Right atrium auricular region (tissue), 2 donors: ENCODE data around the gene C16orf92. TPM values are rescaled to one million over a fixed set of nuclear protein-coding genes. Genes with fewer than 3 reads are reported as not detected.

Source experiments
- DNase-seq: peaks from one replicate; pipeline ENCODE4 v3.0.0-alpha.2; 2019; ENCODE audit warnings: low spot score
- H3K27ac ChIP-seq, 2 donors: fragments of 200-600 bp; sonication (generic); 1 replicate in 1 of 2; 2 replicates in 1 of 2; pipeline ENCODE4 v1.5.1; 2016 to 2019
- H3K27me3 ChIP-seq, 2 donors: fragments of 200-600 bp; sonication (generic); one replicate each; pipeline versions ENCODE4 v1.5.1 to v1.6.0; 2017 to 2019
- H3K36me3 ChIP-seq: fragments of 200-600 bp; sonication (generic); one replicate; pipeline ENCODE4 v1.5.1; 2016
- H3K4me1 ChIP-seq, 2 donors: fragments of 200-600 bp; sonication (generic); one replicate each; pipeline versions ENCODE4 v1.5.1 to v1.6.0; 2017 to 2019
- H3K4me3 ChIP-seq, 2 donors: fragments of 200-600 bp; sonication (generic); 1 replicate in 1 of 2; 2 replicates in 1 of 2; pipeline ENCODE4 v1.5.1; 2017 to 2019; ENCODE audit warnings: mild to moderate bottlenecking in 1 of 2, moderate library complexity in 1 of 2
- H3K9me3 ChIP-seq, 2 donors: fragments of 200-600 bp; sonication (generic); one replicate each; pipeline ENCODE4 v1.5.1; 2019
- total RNA-seq, 2 donors: library from RNA; depleted of rRNA; stranded (reverse); fragments of >200 nt; gene quantifications; one replicate each; pipeline ENCODE4 v1.1.0, GENCODE V29; 2016
- TF ChIP-seq, protein P1 (sequence below), 2 donors: fragments of 200-600 bp; sonication (generic); IDR thresholded peaks; one replicate each; pipeline ENCODE4 v1.5.1; 2019; ENCODE audit warnings: antibody characterized with exemption in 2 of 2

Gene C16orf92
- total RNA-seq, 2 donors from 2014 or later: not detected

DNA sequence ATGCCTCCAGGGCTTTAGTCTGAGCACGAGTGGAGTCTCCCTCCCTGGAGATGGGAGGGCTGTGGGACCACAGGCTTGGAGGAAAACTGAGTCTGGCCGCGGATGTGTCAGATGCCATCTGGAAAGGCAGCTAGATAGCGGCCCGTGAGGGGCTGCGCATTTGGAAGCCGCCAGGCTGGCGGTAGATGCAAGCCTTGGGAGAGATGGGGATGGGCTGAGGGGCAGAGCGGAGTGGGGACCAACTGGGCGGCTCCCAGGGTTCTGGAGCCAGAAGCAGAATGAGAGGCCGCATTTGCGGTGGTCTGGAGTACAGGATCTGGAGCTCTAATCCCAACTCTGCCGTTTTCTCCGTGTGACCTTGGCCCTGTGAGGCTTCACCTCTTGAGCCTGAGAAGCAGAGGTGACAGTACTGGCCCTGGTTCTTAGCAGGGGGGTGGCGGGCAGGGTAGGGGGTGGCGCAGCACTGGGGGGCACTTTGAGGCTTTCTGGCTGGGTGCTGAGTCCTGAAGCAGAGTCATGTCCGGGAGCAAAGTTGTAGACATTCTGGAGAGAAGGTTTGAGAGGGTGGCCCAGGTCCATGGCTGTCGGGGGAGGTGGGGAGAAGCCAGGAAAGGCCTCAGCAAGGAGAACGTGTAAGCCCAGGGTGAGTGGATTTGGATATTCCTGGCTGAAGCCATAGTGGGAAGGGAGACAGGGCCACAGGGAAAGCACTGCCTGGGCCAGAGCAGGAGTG lies 20.2 kb upstream of the C16orf92 start:
- TF ChIP-seq, protein P1, sequence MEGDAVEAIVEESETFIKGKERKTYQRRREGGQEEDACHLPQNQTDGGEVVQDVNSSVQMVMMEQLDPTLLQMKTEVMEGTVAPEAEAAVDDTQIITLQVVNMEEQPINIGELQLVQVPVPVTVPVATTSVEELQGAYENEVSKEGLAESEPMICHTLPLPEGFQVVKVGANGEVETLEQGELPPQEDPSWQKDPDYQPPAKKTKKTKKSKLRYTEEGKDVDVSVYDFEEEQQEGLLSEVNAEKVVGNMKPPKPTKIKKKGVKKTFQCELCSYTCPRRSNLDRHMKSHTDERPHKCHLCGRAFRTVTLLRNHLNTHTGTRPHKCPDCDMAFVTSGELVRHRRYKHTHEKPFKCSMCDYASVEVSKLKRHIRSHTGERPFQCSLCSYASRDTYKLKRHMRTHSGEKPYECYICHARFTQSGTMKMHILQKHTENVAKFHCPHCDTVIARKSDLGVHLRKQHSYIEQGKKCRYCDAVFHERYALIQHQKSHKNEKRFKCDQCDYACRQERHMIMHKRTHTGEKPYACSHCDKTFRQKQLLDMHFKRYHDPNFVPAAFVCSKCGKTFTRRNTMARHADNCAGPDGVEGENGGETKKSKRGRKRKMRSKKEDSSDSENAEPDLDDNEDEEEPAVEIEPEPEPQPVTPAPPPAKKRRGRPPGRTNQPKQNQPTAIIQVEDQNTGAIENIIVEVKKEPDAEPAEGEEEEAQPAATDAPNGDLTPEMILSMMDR (IDR thresholded peaks at IDR 0.05): no peak
- no peaks in the 10 kb centered on the region for H3K27me3 ChIP-seq
- no peaks in the 10 kb centered on the region for H3K36me3 ChIP-seq
- no peak for DNase-seq
- H3K4me1 ChIP-seq: peaks cover 0 to 5% of the 10 kb centered on the region in 2 donors
- no peak overlapping the region for H3K4me3 ChIP-seq
- H3K9me3 ChIP-seq: no peaks in the 10 kb centered on the region
- no peak overlapping the region for H3K27ac ChIP-seq

DNA sequence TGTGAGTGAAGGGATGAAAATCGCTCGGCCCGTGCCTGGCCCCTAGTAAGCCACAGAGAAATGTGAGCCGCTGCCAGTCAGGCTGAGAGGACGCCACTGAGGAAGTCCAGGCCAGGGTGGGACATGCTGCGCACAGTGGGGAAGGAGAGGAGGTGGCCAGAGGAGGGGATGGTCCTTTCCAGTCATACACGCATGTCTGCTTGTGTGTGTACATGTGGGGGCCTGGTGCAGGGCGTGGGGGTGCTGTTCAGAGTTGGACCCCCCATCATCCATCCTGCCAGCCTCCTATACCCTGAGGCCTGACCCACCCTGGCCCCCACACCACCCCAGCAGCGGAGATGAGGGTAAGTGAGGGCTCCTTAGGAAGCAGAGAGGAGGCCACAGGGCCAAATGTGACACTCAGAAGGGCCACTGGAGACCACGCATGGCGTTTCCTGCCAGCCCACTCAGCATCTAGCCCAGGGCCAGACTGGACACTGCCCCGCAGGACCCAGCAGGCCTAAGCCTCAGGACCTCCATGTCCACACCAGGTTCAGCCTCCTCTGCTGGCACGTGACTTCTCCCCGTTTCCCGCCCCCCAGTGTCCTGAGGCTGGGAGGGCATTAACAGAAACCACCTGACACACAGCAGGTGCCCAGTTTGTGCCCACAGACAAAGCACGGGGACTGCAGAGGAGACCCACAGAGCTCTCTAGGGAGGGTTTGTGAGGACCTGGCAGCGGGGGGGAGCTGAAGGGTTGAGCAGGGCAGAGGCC lies 19.2 kb upstream of the C16orf92 start:
- Histone ChIP-seq H3K9me3 (no peaks in the 10 kb centered on the region), H3K27ac (no peak overlapping the region), H3K27me3 (no peaks in the 10 kb centered on the region), H3K4me1 (peaks cover 0 to 5% of the 10 kb centered on the region in 2 donors), H3K4me3 (no peak overlapping the region), H3K36me3 (no peaks in the 10 kb centered on the region)
- no peak for DNase-seq
- TF ChIP-seq, protein P1 (IDR thresholded peaks at IDR 0.05): no peak

DNA sequence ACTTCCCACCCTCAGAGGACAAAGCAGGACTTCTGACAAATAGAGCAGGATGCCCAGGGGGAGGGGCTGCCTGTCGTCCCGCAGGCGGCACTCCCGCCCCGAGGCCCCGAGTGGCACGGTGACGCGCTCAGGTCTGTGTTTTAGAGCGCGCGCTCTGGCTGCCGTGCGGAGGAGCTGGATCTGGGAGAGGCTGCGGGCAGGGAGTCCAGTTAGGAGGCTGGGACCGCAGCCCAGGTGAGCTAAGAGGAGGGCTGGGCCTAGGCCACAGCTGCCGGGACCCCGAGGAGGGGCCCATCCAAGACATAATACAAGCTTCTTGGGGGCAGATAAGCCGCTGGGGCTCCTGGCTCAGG lies 18.6 kb upstream of the C16orf92 start:
- Histone ChIP-seq H3K4me3 (no peak overlapping the region), H3K27me3 (peaks cover 0 to 3% of the 10 kb centered on the region in 2 donors), H3K36me3 (no peaks in the 10 kb centered on the region), H3K4me1 (peaks cover 0 to 5% of the 10 kb centered on the region in 2 donors), H3K9me3 (no peaks in the 10 kb centered on the region), H3K27ac (no peak overlapping the region)
- DNase-seq: no peak
- TF ChIP-seq, protein P1 (IDR thresholded peaks at IDR 0.05): no peak

DNA sequence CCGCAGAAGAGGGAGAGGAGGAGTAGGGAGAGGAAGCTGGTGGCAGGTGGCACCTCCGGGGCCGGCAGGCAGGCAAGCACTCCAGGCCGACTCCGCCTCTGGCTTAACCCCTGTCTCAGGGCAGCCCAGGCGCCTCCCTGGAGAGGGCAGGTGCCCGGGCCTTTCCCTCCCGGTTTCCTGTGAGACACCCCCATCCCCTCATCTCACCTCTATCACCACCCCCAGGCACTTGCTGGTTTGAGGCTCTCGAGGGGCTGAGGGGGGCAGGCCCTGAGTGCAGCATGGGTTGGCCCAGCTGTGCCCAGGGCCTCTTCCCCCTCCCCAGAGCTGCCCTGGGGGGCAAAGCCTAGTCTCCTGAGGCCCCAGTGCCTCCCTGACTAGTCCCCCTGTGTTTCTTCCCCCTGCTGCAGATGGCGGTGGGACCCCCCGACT lies 18.2 kb upstream of the C16orf92 start:
- TF ChIP-seq, protein P1 (IDR thresholded peaks at IDR 0.05): no peak
- H3K27ac ChIP-seq: no peak overlapping the region
- H3K9me3 ChIP-seq: no peaks in the 10 kb centered on the region
- H3K27me3 ChIP-seq: peaks cover under 1 to 5% of the 10 kb centered on the region in 2 donors
- H3K4me3 ChIP-seq: no peak overlapping the region
- DNase-seq: no peak
- H3K4me1 ChIP-seq: peaks cover 0 to 7% of the 10 kb centered on the region in 2 donors
- H3K36me3 ChIP-seq: no peaks in the 10 kb centered on the region

DNA sequence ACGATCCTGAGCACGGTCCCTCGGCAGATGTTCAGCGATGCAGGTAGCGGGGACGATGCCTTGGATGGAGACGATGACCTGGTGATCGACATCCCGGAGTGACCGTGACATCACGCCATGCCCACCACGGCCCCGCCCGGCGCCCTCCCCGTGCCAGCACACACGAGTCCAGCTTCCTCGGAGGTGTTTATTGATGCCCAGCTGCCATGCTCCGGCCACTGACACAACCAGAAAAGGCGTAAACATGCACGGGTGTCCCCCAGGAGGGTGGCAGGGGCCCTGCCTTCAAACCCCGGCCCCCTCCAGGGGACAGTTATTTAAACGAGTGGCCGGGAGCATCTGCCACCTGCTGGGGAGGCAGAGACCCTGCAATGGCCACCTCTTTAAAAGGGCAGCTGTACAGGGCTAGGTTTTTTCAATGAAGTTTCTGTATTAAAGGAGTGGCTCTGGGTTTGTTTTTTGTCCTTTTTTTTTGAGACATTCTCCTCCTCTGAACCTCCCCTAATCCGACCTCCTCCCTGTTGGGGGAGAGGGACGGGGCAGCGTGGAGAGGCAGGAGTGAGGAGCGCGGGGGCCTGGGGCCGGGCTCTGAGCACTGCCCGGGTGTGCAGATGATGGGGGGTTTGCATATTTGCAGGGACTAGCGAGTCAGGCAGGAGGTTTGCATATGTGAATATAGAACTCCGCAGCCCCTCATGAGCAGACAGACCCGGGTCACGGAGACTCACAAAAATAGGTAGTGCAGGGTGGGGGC lies 17.5 kb upstream of the C16orf92 start:
- Histone ChIP-seq H3K27ac (no peak overlapping the region), H3K36me3 (no peaks in the 10 kb centered on the region), H3K27me3 (peaks cover 7 to 12% of the 10 kb centered on the region in 2 donors), H3K4me3 (no peak overlapping the region), H3K4me1 (peaks cover 0 to 13% of the 10 kb centered on the region in 2 donors), H3K9me3 (no peaks in the 10 kb centered on the region)
- TF ChIP-seq, protein P1 (IDR thresholded peaks at IDR 0.05): peak; percentile 68 to 88
- DNase-seq: no peak
